Stimulated activated CD8-positive, alpha-beta memory T cell treated with anti-CD3 and anti-CD28 coated beads, Interleukin-12 subunit alpha, Interleukin-12 subunit beta, amount 100 ng/mL, for 24 hours (primary cell): ENCODE data around the gene CHMP5.
"Not testable (repeated sequence)": the region's sequence is repeated elsewhere in the genome, so short reads cannot be mapped to it uniquely, and the experiment has no call there.

ENCODE experiments used
- DNase-seq: peaks from one replicate; pipeline ENCODE4 v3.0.0-alpha.2; 2020; ENCODE audit errors: extremely low read depth

The CHMP5 gene

GRCh38 chr9:33277484-33277883 is 12.6 kb downstream of the CHMP5 start:
- no peak for DNase-seq

- DNase-seq: no peak
These were observed 20.7 kb downstream of the CHMP5 start for GRCh38 chr9:33285502-33285901.

- no peak for DNase-seq
These were observed 22.2 kb downstream of the CHMP5 start for GRCh38 chr9:33287087-33287490.

- no peak for DNase-seq
These were observed 23.4 kb downstream of the CHMP5 start for GRCh38 chr9:33288235-33288634.

GRCh38 chr9:33288828-33289483 is 24.1 kb downstream of the CHMP5 start:
- no peak for DNase-seq

GRCh38 chr9:33289496-33289895 is 24.6 kb downstream of the CHMP5 start:
- no peak for DNase-seq

GRCh38 chr9:33289936-33290246 is 25.0 kb downstream of the CHMP5 start:
- no peak for DNase-seq

GRCh38 chr9:33290247-33291030 is 25.6 kb downstream of the CHMP5 start, which contains the start of gene NFX1:
Gene NFX1 (plus strand): TSS chr9:33290516. CDS start chr9:33290573, 57 bp downstream.
- peak; percentile 95 for DNase-seq

GRCh38 chr9:33291031-33291397 is 26.2 kb downstream of the CHMP5 start:
- no peak for DNase-seq

GRCh38 chr9:33291901-33292300 is 27.1 kb downstream of the CHMP5 start:
- DNase-seq: no peak

GRCh38 chr9:33293782-33294181 is 28.9 kb downstream of the CHMP5 start:
- DNase-seq: no peak

- no peak for DNase-seq
These were observed 30.0 kb downstream of the CHMP5 start for GRCh38 chr9:33294670-33295432.

GRCh38 chr9:33295571-33295970 is 30.7 kb downstream of the CHMP5 start:
- DNase-seq: no peak

GRCh38 chr9:33297432-33297831 is 32.6 kb downstream of the CHMP5 start:
- DNase-seq: no peak

GRCh38 chr9:33300546-33300945 is 35.7 kb downstream of the CHMP5 start:
- no peak for DNase-seq

- no peak for DNase-seq
These were observed 39.5 kb downstream of the CHMP5 start for GRCh38 chr9:33304362-33304761.

- no peak for DNase-seq
These were observed 41.2 kb downstream of the CHMP5 start for GRCh38 chr9:33306037-33306436.

- DNase-seq: no peak
These were observed 42.2 kb downstream of the CHMP5 start for GRCh38 chr9:33307067-33307466.

GRCh38 chr9:33309903-33310302 is 45.1 kb downstream of the CHMP5 start:
- DNase-seq: no peak

GRCh38 chr9:33310748-33311147 is 45.9 kb downstream of the CHMP5 start:
- no peak for DNase-seq

- no peak for DNase-seq
These were observed 47.1 kb downstream of the CHMP5 start for GRCh38 chr9:33311953-33312352.

GRCh38 chr9:33315371-33315770 is 50.5 kb downstream of the CHMP5 start:
- no peak for DNase-seq

- not testable (repeated sequence) for DNase-seq
These were observed 52.3 kb downstream of the CHMP5 start for GRCh38 chr9:33317136-33317535.
